ENCODE measurements around the gene TNFSF15. TPM values are rescaled to one million over a fixed set of nuclear protein-coding genes. Genes with fewer than 3 reads are reported as not detected.

TNFSF15 gene
- total and polyA plus RNA-seq, 12 donors: 0.37 to 4.3 (median 1.3) TPM

DNA sequence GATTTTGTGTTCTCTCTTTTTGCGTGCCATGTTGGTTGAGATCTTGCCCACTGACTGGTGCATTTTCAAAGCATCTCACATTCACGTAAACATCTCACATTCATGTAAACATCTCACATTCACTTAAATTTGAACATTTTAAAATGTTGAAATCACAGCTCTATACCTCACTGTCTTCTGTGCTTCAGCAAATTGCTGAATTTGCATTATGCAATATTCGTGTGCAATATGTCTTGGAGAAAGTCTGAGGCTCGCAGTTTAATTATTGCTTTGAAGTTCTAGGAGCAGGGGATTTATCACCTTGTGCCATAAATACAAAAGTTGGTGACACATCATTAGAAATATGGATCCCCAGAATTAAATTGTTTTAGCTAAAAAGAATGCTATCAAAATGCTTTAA is 42.6 kb downstream of the TNFSF15 start:
- 73 to 82% (median 78%) methylated on average over 4 of the region's 4 CpGs for WGBS, 4 donors
- no peaks in the 10 kb centered on the region for H3K27me3 ChIP-seq
- intact Hi-C loops (cut with DNase I): no loop called here
- no peak for DNase-seq
- no peak overlapping the region for H3K4me3 ChIP-seq
- H3K4me1 ChIP-seq (replicated peaks in 1 of 2): no peaks in the 10 kb centered on the region
- H3K9me3 ChIP-seq (replicated peaks in 1 of 3): no peaks in the 10 kb centered on the region
- H3K36me3 ChIP-seq (replicated peaks in 1 of 2): no peaks in the 10 kb centered on the region
- TF ChIP-seq, protein P1, sequence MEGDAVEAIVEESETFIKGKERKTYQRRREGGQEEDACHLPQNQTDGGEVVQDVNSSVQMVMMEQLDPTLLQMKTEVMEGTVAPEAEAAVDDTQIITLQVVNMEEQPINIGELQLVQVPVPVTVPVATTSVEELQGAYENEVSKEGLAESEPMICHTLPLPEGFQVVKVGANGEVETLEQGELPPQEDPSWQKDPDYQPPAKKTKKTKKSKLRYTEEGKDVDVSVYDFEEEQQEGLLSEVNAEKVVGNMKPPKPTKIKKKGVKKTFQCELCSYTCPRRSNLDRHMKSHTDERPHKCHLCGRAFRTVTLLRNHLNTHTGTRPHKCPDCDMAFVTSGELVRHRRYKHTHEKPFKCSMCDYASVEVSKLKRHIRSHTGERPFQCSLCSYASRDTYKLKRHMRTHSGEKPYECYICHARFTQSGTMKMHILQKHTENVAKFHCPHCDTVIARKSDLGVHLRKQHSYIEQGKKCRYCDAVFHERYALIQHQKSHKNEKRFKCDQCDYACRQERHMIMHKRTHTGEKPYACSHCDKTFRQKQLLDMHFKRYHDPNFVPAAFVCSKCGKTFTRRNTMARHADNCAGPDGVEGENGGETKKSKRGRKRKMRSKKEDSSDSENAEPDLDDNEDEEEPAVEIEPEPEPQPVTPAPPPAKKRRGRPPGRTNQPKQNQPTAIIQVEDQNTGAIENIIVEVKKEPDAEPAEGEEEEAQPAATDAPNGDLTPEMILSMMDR (IDR thresholded peaks at IDR 0.05): no peak
- TF ChIP-seq POLR2A (IDR thresholded peaks at IDR 0.05): no peak
- H3K27ac ChIP-seq: no peak overlapping the region

DNA sequence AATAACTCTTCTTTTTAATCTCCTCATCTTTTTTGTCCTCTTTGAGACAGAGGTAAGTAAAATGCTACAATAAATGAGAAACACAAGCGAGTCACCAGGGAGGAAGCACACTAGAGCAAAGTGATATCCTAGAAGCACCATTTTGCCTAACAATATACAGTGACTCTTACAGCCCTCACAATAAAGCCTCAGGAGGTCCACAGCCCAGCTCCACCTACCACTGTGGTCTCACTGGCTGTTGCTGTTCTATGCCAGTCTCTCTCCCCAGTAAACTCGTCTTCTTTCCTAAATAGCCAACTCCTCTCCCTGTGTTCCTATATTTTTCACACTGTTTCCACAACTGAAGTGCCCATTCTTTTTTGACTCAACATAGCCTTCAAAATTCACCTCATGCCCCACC is 44.3 kb downstream of the TNFSF15 start:
- H3K36me3 ChIP-seq (replicated peaks in 1 of 2): no peaks in the 10 kb centered on the region
- no peak for TF ChIP-seq POLR2A (IDR thresholded peaks at IDR 0.05)
- TF ChIP-seq, protein P1 (IDR thresholded peaks at IDR 0.05): no peak
- H3K4me1 ChIP-seq (replicated peaks in 1 of 2): no peaks in the 10 kb centered on the region
- no peak overlapping the region for H3K27ac ChIP-seq
- no peaks in the 10 kb centered on the region for H3K9me3 ChIP-seq (replicated peaks in 1 of 3)
- intact Hi-C loops (cut with DNase I): no loop called here
- H3K27me3 ChIP-seq: peaks cover 3% of the 10 kb centered on the region
- no peak for DNase-seq
- 67 to 80% (median 74%) methylated on average over 2 of the region's 2 CpGs for WGBS, 4 donors
- H3K4me3 ChIP-seq: no peak overlapping the region

- DNase-seq: no peak
- no peak overlapping the region for H3K27ac ChIP-seq
- peaks cover 3% of the 10 kb centered on the region for H3K27me3 ChIP-seq
- intact Hi-C loops (cut with DNase I): no loop called here
- H3K36me3 ChIP-seq (replicated peaks in 1 of 2): no peaks in the 10 kb centered on the region
- no peak overlapping the region for H3K4me3 ChIP-seq
- 72 to 78% (median 76%) methylated on average over 7 of the region's 7 CpGs for WGBS, 4 donors
- no peaks in the 10 kb centered on the region for H3K4me1 ChIP-seq (replicated peaks in 1 of 2)
- TF ChIP-seq, protein P1 (IDR thresholded peaks at IDR 0.05): no peak
- TF ChIP-seq POLR2A (IDR thresholded peaks at IDR 0.05): no peak
- H3K9me3 ChIP-seq (replicated peaks in 1 of 3): no peaks in the 10 kb centered on the region
Observed at GRCh38 chr9:114759512-114760341, 46.1 kb downstream of the TNFSF15 start.

GRCh38 chr9:114757984-114758383 is 47.9 kb downstream of the TNFSF15 start:
- 47 to 65% (median 58%) methylated on average over 9 of the region's 9 CpGs for WGBS, 4 donors
- DNase-seq: no peak
- intact Hi-C loops (cut with DNase I): no loop called here
- Histone ChIP-seq H3K4me3 (no peak overlapping the region), H3K27me3 (peaks cover 10% of the 10 kb centered on the region), H3K9me3 (replicated peaks in 1 of 3) (no peaks in the 10 kb centered on the region), H3K4me1 (replicated peaks in 1 of 2) (no peaks in the 10 kb centered on the region), H3K36me3 (replicated peaks in 1 of 2) (no peaks in the 10 kb centered on the region), H3K27ac (no peak overlapping the region)
- TF ChIP-seq, protein P1 (IDR thresholded peaks at IDR 0.05): no peak
- TF ChIP-seq POLR2A (IDR thresholded peaks at IDR 0.05): no peak

Measured in adrenal gland (tissue), 12 donors.